ENCODE data around the gene ZNF37A. TPM values are rescaled to one million over a fixed set of nuclear protein-coding genes. Genes with fewer than 3 reads are reported as not detected.
A peak's percentile ranks its signal among the peaks of the same experiment; 100 is the strongest.
"Not testable (repeated sequence)": the region's sequence is repeated elsewhere in the genome, so short reads cannot be mapped to it uniquely, and the experiment has no call there.

Gene ZNF37A
- total RNA-seq, 1 experiment from 2014 or later, result 8.6 TPM

DNA sequence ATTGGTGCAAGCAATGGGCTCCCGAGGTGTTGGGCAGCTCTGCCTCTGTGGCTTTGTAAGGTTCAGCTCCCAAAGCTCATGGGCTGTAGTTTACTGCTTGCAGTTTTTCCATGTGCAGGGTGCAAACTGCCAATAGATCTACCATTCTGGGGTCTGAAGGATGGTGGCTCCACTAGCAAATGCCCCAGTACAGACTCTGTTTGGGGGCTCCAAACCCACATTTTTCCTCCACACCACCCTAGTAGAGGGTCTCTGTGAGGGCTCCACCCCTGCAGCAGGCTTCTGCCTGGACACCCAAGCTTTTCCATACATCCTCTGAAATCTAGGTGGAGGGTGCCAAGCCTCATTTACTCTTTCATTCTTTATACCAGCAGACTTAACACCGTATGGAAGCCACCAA, 17.4 kb upstream of the ZNF37A start:
- intact Hi-C loops (cut with micrococcal nuclease; ENCODE audit: unreplicated experiment), result no loop called here
- no peak overlapping the region for H3K4me3 Mint-ChIP-seq (ENCODE audit: low read depth, unreplicated experiment)
- peaks cover 7% of the 10 kb centered on the region for H3K9me3 Mint-ChIP-seq (ENCODE audit: low read depth, unreplicated experiment)
- CTCF ChIA-PET, result no interaction called here
- TF ChIP-seq, protein P1, sequence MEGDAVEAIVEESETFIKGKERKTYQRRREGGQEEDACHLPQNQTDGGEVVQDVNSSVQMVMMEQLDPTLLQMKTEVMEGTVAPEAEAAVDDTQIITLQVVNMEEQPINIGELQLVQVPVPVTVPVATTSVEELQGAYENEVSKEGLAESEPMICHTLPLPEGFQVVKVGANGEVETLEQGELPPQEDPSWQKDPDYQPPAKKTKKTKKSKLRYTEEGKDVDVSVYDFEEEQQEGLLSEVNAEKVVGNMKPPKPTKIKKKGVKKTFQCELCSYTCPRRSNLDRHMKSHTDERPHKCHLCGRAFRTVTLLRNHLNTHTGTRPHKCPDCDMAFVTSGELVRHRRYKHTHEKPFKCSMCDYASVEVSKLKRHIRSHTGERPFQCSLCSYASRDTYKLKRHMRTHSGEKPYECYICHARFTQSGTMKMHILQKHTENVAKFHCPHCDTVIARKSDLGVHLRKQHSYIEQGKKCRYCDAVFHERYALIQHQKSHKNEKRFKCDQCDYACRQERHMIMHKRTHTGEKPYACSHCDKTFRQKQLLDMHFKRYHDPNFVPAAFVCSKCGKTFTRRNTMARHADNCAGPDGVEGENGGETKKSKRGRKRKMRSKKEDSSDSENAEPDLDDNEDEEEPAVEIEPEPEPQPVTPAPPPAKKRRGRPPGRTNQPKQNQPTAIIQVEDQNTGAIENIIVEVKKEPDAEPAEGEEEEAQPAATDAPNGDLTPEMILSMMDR (IDR thresholded peaks at IDR 0.05; ENCODE audit: unreplicated experiment), result no peak
- BruUV-seq (replicated peaks), result no TSS peak
- no peak for DNase-seq
- no peaks in the 10 kb centered on the region for H3K36me3 Mint-ChIP-seq (ENCODE audit: insufficient read depth, unreplicated experiment)
- H3K27me3 Mint-ChIP-seq (ENCODE audit: unreplicated experiment), result no peaks in the 10 kb centered on the region
- H3K27ac Mint-ChIP-seq (ENCODE audit: unreplicated experiment), result no peak overlapping the region
- H3K4me1 Mint-ChIP-seq (ENCODE audit: low read depth, unreplicated experiment), result no peaks in the 10 kb centered on the region

DNA sequence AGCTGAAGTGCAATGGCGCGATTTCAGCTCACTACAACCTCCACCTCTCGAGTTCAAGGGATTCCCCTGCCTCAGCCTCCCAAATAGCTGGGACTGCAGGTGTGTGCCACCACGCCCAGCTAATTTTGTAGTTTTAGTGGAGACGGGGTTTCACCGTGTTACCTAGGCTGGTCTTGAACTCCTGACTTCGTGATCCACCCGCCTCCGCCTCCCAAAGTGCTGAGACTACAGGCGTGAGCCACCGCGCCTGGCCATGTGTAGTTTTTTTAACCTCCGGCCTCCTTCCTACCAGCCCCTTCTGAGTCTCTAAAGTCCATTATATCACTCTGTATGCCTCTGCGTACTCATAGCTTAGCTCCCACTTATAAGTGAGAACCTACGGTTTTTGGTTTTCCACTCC, 819 bp upstream of the ZNF37A start:
- not testable (repeated sequence) for H3K27me3 Mint-ChIP-seq (ENCODE audit: unreplicated experiment); DNase-seq; H3K4me1 Mint-ChIP-seq (ENCODE audit: low read depth, unreplicated experiment); H3K27ac Mint-ChIP-seq (ENCODE audit: unreplicated experiment); H3K9me3 Mint-ChIP-seq (ENCODE audit: low read depth, unreplicated experiment); BruUV-seq (replicated peaks)
- CTCF ChIA-PET, result interaction anchor here (0.7 kb wide), 1 partner anchor 11 kb away, joined by 7 read pairs; no protein-coding TSS in a partner anchor
- Mint-ChIP-seq H3K36me3 (ENCODE audit: insufficient read depth, unreplicated experiment) (peaks cover 40% of the 10 kb centered on the region), H3K4me3 (ENCODE audit: low read depth, unreplicated experiment) (peak overlapping the region; percentile 84)
- intact Hi-C loops (cut with micrococcal nuclease; ENCODE audit: unreplicated experiment), result loop anchor here (5.0 kb wide), 1 partner anchor 116 kb away; the partner anchor contains the start of gene ZNF25

DNA sequence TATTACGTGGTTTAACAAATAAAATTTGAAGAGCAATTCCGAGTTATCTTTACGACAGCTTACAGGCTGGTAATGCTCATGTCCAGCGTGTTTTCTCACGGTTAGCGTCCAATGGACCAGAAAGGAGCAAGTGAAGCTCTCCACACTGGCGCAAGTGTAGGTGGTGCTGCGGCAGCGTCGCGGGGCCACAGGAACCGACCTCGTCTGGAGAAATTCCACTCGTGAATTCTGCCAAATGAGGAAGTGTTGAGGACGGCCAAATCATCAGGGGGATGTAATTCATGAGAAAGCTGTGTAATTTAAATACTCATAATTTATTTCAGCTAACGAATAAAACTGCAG, 350 bp upstream of the ZNF37A start:
- H3K4me1 Mint-ChIP-seq (ENCODE audit: low read depth, unreplicated experiment), result no peaks in the 10 kb centered on the region
- H3K27ac Mint-ChIP-seq (ENCODE audit: unreplicated experiment), result peak overlapping the region; percentile 88
- no TSS peak for BruUV-seq (replicated peaks)
- H3K4me3 Mint-ChIP-seq (ENCODE audit: low read depth, unreplicated experiment), result peak overlapping the region; percentile 84
- intact Hi-C loops (cut with micrococcal nuclease; ENCODE audit: unreplicated experiment), result loop anchor here (5.0 kb wide), 1 partner anchor 116 kb away; the partner anchor contains the start of gene ZNF25
- no peak for DNase-seq
- peaks cover 5% of the 10 kb centered on the region for H3K9me3 Mint-ChIP-seq (ENCODE audit: low read depth, unreplicated experiment)
- TF ChIP-seq, protein P1 (IDR thresholded peaks at IDR 0.05; ENCODE audit: unreplicated experiment), result no peak
- CTCF ChIA-PET, result no interaction called here
- H3K27me3 Mint-ChIP-seq (ENCODE audit: unreplicated experiment), result no peaks in the 10 kb centered on the region
- H3K36me3 Mint-ChIP-seq (ENCODE audit: insufficient read depth, unreplicated experiment), result peaks cover 40% of the 10 kb centered on the region

DNA sequence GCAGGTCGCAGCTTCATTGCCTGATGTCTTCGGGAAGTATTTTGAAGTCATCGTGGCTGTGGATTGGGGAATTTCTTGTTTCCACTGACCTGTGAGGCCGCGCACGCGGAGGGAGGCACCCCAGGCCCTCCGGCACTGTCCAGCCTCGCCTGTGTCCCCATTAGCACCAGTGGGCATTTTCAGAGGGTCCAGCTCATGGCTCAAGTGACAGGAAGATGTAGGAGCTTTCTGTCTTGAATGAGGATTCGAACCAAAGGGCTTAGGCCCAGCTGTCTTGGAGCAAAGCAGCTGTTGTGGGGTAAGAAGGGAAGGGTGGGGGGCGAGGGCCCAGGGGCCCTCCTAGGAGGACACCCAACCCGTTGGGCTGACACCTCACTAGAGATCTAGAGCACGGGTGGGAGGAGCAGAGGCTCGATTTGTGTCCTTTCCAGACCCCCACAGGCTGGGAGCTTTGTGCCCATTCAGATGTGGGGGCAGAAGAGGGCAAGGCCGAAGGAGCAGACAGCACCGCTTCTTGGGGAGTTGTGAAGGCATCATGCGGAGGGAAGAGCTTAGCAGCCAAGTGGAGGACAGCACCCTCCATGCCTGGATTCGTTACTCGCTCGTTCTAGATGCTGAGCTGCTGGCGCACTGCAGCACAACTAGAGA, 914 bp downstream of the ZNF37A start:
- TF ChIP-seq, protein P1 (IDR thresholded peaks at IDR 0.05; ENCODE audit: unreplicated experiment), result no peak
- intact Hi-C loops (cut with micrococcal nuclease; ENCODE audit: unreplicated experiment), result loop anchor here (5.0 kb wide), 1 partner anchor 118 kb away; the partner anchor contains the start of gene ZNF25
- Mint-ChIP-seq H3K4me1 (ENCODE audit: low read depth, unreplicated experiment) (no peaks in the 10 kb centered on the region), H3K36me3 (ENCODE audit: insufficient read depth, unreplicated experiment) (peaks cover 40% of the 10 kb centered on the region), H3K27me3 (ENCODE audit: unreplicated experiment) (no peaks in the 10 kb centered on the region), H3K4me3 (ENCODE audit: low read depth, unreplicated experiment) (peak overlapping the region; percentile 84), H3K27ac (ENCODE audit: unreplicated experiment) (peak overlapping the region; percentile 88), H3K9me3 (ENCODE audit: low read depth, unreplicated experiment) (peaks cover 10% of the 10 kb centered on the region)
- DNase-seq, result no peak
- CTCF ChIA-PET, result no interaction called here
- BruUV-seq (replicated peaks), result no TSS peak

DNA sequence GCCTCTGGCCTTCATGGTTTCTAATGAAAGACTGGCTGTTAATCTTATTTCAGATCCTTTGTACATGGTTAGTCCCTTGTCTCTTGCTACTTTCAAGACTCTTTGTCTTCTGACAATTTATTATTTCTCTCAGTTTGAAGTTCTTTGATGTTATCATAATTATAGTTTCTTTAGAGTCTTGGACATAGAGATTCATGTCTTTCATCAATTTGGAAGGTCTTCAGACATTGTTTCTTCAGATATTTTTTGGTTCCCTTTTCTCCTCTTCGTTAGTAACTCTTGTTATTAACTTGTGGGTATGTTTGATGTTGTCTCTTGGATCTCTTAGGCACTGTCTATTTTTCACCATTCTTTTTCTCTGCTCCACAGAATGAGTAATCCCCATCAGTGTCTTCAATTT, 8.7 kb downstream of the ZNF37A start:
- CTCF ChIA-PET, result no interaction called here
- Mint-ChIP-seq H3K4me1 (ENCODE audit: low read depth, unreplicated experiment) (no peaks in the 10 kb centered on the region), H3K36me3 (ENCODE audit: insufficient read depth, unreplicated experiment) (peaks cover 18% of the 10 kb centered on the region), H3K27me3 (ENCODE audit: unreplicated experiment) (no peaks in the 10 kb centered on the region), H3K27ac (ENCODE audit: unreplicated experiment) (no peak overlapping the region), H3K4me3 (ENCODE audit: low read depth, unreplicated experiment) (no peak overlapping the region), H3K9me3 (ENCODE audit: low read depth, unreplicated experiment) (peaks cover 25% of the 10 kb centered on the region)
- DNase-seq, result no peak
- TF ChIP-seq, protein P1 (IDR thresholded peaks at IDR 0.05; ENCODE audit: unreplicated experiment), result no peak
- intact Hi-C loops (cut with micrococcal nuclease; ENCODE audit: unreplicated experiment), result no loop called here
- no TSS peak for BruUV-seq (replicated peaks)

Data from Calu3 (cell line).